PFSK-1 (cell line): ENCODE data around the gene ITPR3.

Experiments used
- FOXP2 ChIP-seq: optimal IDR thresholded peaks from 2 replicates; pipeline ENCODE3; 2011; ENCODE audit warnings: borderline replicate concordance, control low read depth, inconsistent platforms; ENCODE audit not compliant: insufficient read depth; ENCODE audit errors: extremely low read length, extremely low read depth
- POLR2AphosphoS5 ChIP-seq: IDR thresholded peaks from 2 replicates; pipeline ENCODE4 v1.6.1; 2012; ENCODE audit warnings: low read depth, mild to moderate bottlenecking, control low read depth, low read length, moderate library complexity
- REST ChIP-seq, 2 experiments: IDR thresholded peaks; 2 replicates each; pipeline versions ENCODE4 v1.6.1 to v1.8.0; 2011 to 2012; ENCODE audit warnings: low read depth in 2 of 2, low read length in 2 of 2, control low read depth in 1 of 2, inconsistent platforms in 1 of 2, mild to moderate bottlenecking in 1 of 2, moderate library complexity in 1 of 2; ENCODE audit not compliant: insufficient read depth in 1 of 2
- SIN3A ChIP-seq: IDR thresholded peaks from 2 replicates; pipeline ENCODE4 v1.6.1; 2012; ENCODE audit warnings: mild to moderate bottlenecking, low read length, moderate library complexity, borderline replicate concordance; ENCODE audit not compliant: insufficient read depth
- TAF1 ChIP-seq: IDR thresholded peaks from 2 replicates; pipeline ENCODE4 v1.6.1; 2012; ENCODE audit warnings: low read length, control low read depth, borderline replicate concordance; ENCODE audit not compliant: insufficient read depth

The ITPR3 gene

GRCh38 chr6:33636655-33637054 lies 15.5 kb downstream of the ITPR3 start:
- TF ChIP-seq POLR2AphosphoS5 = no peak
- TF ChIP-seq FOXP2 = no peak
- no peak for TF ChIP-seq SIN3A
- no peak for TF ChIP-seq TAF1
- TF ChIP-seq REST (IDR thresholded peaks at IDR 0.05; ENCODE audit: insufficient read depth in 1 of 2, low read depth in 2 of 2, low read length in 2 of 2) = no peak

GRCh38 chr6:33638556-33638955 lies 17.4 kb downstream of the ITPR3 start:
- TF ChIP-seq POLR2AphosphoS5 (no peak), REST (IDR thresholded peaks at IDR 0.05; ENCODE audit: insufficient read depth in 1 of 2, low read depth in 2 of 2, low read length in 2 of 2) (no peak)

GRCh38 chr6:33639559-33639958 lies 18.4 kb downstream of the ITPR3 start:
- TF ChIP-seq POLR2AphosphoS5 (no peak), REST (IDR thresholded peaks at IDR 0.05; ENCODE audit: insufficient read depth in 1 of 2, low read depth in 2 of 2, low read length in 2 of 2) (no peak), SIN3A (no peak), FOXP2 (no peak), TAF1 (no peak)

GRCh38 chr6:33640361-33640760 lies 19.2 kb downstream of the ITPR3 start:
- TF ChIP-seq TAF1 (no peak), FOXP2 (no peak), REST (IDR thresholded peaks at IDR 0.05; ENCODE audit: insufficient read depth in 1 of 2, low read depth in 2 of 2, low read length in 2 of 2) (no peak), POLR2AphosphoS5 (no peak)

GRCh38 chr6:33641144-33641543 lies 20.0 kb downstream of the ITPR3 start:
- TF ChIP-seq REST (IDR thresholded peaks at IDR 0.05; ENCODE audit: insufficient read depth in 1 of 2, low read depth in 2 of 2, low read length in 2 of 2) (no peak), SIN3A (no peak), FOXP2 (no peak), POLR2AphosphoS5 (no peak), TAF1 (no peak)
